GM13977 (cell line): ENCODE results near the gene AKT1S1.

Source experiments
- DNase-seq: peaks from one replicate; pipeline ENCODE4 v3.0.0; 2012; ENCODE audit warnings: low spot score
- CTCF ChIP-seq: IDR thresholded peaks from 2 replicates; pipeline ENCODE4 v1.5.1; 2012; ENCODE audit warnings: mild to moderate bottlenecking, control low read depth; ENCODE audit not compliant: insufficient read depth; ENCODE audit errors: extremely low read depth, missing control alignments
- in situ Hi-C: fragments of 300-500 bp; cut with MboI; formaldehyde crosslinking; loops from one replicate; pipeline ENCODE4 v1.12.0; 2022; ENCODE audit warnings: low sequenced_read_pairs, low pct_unique_long_range_greater_than_20kb, mixed read lengths, inconsistent platforms; ENCODE audit not compliant: unreplicated experiment

Gene AKT1S1

GRCh38 chr19:49892716-49893115, 15.6 kb upstream of the AKT1S1 start:
- TF ChIP-seq CTCF: no peak
- DNase-seq: no peak
- in situ Hi-C loops: no loop called here

GRCh38 chr19:49891393-49891792, 14.2 kb upstream of the AKT1S1 start:
- in situ Hi-C loops: no loop called here
- no peak for DNase-seq
- no peak for TF ChIP-seq CTCF

GRCh38 chr19:49890349-49891311, 13.5 kb upstream of the AKT1S1 start:
- TF ChIP-seq CTCF: no peak
- in situ Hi-C loops: no loop called here
- peak; percentile 87 for DNase-seq

- DNase-seq: peak; percentile 73
- peak; percentile 83 for TF ChIP-seq CTCF
- in situ Hi-C loops: no loop called here
Measured at GRCh38 chr19:49889687-49890348, 12.7 kb upstream of the AKT1S1 start.

- no peak for DNase-seq
- in situ Hi-C loops: no loop called here
- TF ChIP-seq CTCF: no peak
Measured at GRCh38 chr19:49889038-49889686, 12.0 kb upstream of the AKT1S1 start.

GRCh38 chr19:49888510-49888824, 11.3 kb upstream of the AKT1S1 start:
- in situ Hi-C loops: no loop called here
- TF ChIP-seq CTCF: no peak
- DNase-seq: no peak
